Peyer's patch (tissue), 4 donors: ENCODE measurements around the gene SPNS3.

Experiments
- POLR2A ChIP-seq, 2 donors: fragments of 450-650 bp; IDR thresholded peaks; one replicate each; pipeline ENCODE4 v1.5.1; 2017; ENCODE audit warnings: antibody characterized with exemption in 2 of 2, mild to moderate bottlenecking in 2 of 2, moderate library complexity in 2 of 2
- TF ChIP-seq, protein P1 (sequence below), 6 experiments: fragments of 450-650 bp in 4 of 6; fragments of 200-600 bp in 2 of 6; sonication (generic) in 1 of 6; IDR thresholded peaks; one replicate each; pipeline ENCODE4 v1.5.1; 2017 to 2019; ENCODE audit warnings: antibody characterized with exemption in 6 of 6, mild to moderate bottlenecking in 3 of 6, moderate library complexity in 1 of 6

DNA sequence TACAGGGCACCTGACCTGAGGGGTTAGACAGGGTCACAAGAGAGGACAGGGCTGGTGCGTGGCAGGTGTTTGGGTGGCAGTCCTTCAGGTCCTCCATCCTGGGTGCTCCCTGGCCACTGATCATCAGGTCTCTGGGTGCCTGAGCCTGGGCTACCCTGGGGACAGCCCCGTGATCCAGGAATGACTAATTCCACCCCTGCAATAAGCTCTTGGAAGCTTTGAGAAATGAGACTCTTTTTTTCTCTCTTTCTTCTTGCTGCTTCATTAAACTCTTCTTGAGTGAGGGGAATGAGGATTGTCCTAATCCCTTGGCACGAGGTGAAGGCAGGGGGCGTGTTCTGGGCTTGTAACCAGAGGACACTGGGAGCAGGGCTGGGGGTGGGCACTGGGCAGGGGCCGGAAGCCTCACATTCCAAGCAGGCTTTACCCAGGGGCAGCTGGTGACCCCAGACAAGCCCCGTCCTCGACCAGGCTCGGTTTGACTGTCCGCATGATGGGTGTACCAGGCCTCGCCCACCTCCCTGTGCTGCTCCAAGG, 43.6 kb downstream of the SPNS3 start:
- TF ChIP-seq, protein P1, sequence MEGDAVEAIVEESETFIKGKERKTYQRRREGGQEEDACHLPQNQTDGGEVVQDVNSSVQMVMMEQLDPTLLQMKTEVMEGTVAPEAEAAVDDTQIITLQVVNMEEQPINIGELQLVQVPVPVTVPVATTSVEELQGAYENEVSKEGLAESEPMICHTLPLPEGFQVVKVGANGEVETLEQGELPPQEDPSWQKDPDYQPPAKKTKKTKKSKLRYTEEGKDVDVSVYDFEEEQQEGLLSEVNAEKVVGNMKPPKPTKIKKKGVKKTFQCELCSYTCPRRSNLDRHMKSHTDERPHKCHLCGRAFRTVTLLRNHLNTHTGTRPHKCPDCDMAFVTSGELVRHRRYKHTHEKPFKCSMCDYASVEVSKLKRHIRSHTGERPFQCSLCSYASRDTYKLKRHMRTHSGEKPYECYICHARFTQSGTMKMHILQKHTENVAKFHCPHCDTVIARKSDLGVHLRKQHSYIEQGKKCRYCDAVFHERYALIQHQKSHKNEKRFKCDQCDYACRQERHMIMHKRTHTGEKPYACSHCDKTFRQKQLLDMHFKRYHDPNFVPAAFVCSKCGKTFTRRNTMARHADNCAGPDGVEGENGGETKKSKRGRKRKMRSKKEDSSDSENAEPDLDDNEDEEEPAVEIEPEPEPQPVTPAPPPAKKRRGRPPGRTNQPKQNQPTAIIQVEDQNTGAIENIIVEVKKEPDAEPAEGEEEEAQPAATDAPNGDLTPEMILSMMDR (IDR thresholded peaks at IDR 0.05) = no peak
- TF ChIP-seq POLR2A (IDR thresholded peaks at IDR 0.05) = no peak
